GM10266 (cell line): ENCODE results near the gene WNT5B.

Experiments
- DNase-seq: peaks from one replicate; pipeline ENCODE4 v3.0.0; 2012; ENCODE audit errors: extremely low spot score
- CTCF ChIP-seq: IDR thresholded peaks from 2 replicates; pipeline ENCODE4 v1.5.1; 2012; ENCODE audit warnings: mild to moderate bottlenecking, low read depth; ENCODE audit not compliant: control insufficient read depth, insufficient read depth; ENCODE audit errors: missing control alignments

WNT5B gene

GRCh38 chr12:1610072-1610643 lies 18.9 kb upstream of the WNT5B start:
- no peak for DNase-seq
- no peak for TF ChIP-seq CTCF

- no peak for TF ChIP-seq CTCF
- no peak for DNase-seq
Observed at GRCh38 chr12:1611803-1612572, 17.0 kb upstream of the WNT5B start.

GRCh38 chr12:1613860-1614259 lies 15.2 kb upstream of the WNT5B start:
- no peak for TF ChIP-seq CTCF
- DNase-seq = no peak

- no peak for DNase-seq
- no peak for TF ChIP-seq CTCF
Observed at GRCh38 chr12:1614360-1614759, 14.7 kb upstream of the WNT5B start.

GRCh38 chr12:1616233-1617066 lies 12.6 kb upstream of the WNT5B start:
- DNase-seq = peak; percentile 23
- no peak for TF ChIP-seq CTCF

- no peak for DNase-seq
- TF ChIP-seq CTCF = no peak
Observed at GRCh38 chr12:1618489-1618888, 10.5 kb upstream of the WNT5B start.
